DOHH2 (cell line): ENCODE data around the gene GNAO1.

ENCODE experiments used
- H3F3A ChIP-seq: fragments of 200-600 bp; sonication (generic), shearing (Covaris generic); 2 replicates; pipeline ENCODE4 v1.6.0; 2016; ENCODE audit warnings: antibody characterized with exemption, mild to moderate bottlenecking; ENCODE audit not compliant: control insufficient read depth, insufficient read depth
- H3K27ac ChIP-seq: fragments of 200-600 bp; sonication (generic); 2 replicates; pipeline ENCODE4 v1.5.1; 2014; ENCODE audit warnings: low read depth, mild to moderate bottlenecking, low read length, moderate library complexity
- H3K27me3 ChIP-seq: fragments of 200-600 bp; sonication (generic); 2 replicates; pipeline ENCODE4 v1.6.1; 2014; ENCODE audit warnings: mild to moderate bottlenecking, low read length, mixed read lengths; ENCODE audit not compliant: control insufficient read depth
- H3K36me3 ChIP-seq: fragments of 200-600 bp; sonication (generic); 2 replicates; pipeline ENCODE4 v1.6.1; 2014; ENCODE audit warnings: mild to moderate bottlenecking, low read length, moderate library complexity, mixed read lengths; ENCODE audit not compliant: control insufficient read depth
- H3K4me1 ChIP-seq: fragments of 200-600 bp; sonication (generic); 2 replicates; pipeline ENCODE4 v1.6.1; 2014; ENCODE audit warnings: mild to moderate bottlenecking, low read length, mixed read lengths; ENCODE audit not compliant: control insufficient read depth
- H3K4me2 ChIP-seq: fragments of 200-600 bp; sonication (generic); 2 replicates; pipeline ENCODE4 v1.6.0; 2014; ENCODE audit warnings: mild to moderate bottlenecking, low read length, moderate library complexity
- H3K4me3 ChIP-seq: fragments of 200-600 bp; sonication (generic); 2 replicates; pipeline ENCODE4 v1.5.1; 2014; ENCODE audit warnings: mild to moderate bottlenecking, low read length, mixed read lengths
- H3K79me2 ChIP-seq: fragments of 200-600 bp; sonication (generic); 2 replicates; pipeline ENCODE4 v1.6.1; 2014; ENCODE audit warnings: mild to moderate bottlenecking, low read length, mixed read lengths; ENCODE audit not compliant: control insufficient read depth
- H3K9me2 ChIP-seq: fragments of 200-600 bp; sonication (generic); replicated peaks from 2 replicates; pipeline ENCODE4 v1.6.1; 2014; ENCODE audit warnings: mild to moderate bottlenecking, low read length, mixed read lengths; ENCODE audit not compliant: control insufficient read depth
- H3K9me3 ChIP-seq: fragments of 200-600 bp; sonication (generic); 2 replicates; pipeline ENCODE4 v1.6.1; 2014; ENCODE audit warnings: antibody characterized with exemption, low read length, mixed read lengths; ENCODE audit not compliant: control insufficient read depth, insufficient read depth
- H4K20me1 ChIP-seq: fragments of 200-600 bp; sonication (generic); 2 replicates; pipeline ENCODE4 v1.6.0; 2014; ENCODE audit warnings: low read depth, mild to moderate bottlenecking, antibody characterized with exemption, low read length, moderate library complexity; ENCODE audit not compliant: control insufficient read depth, insufficient read depth
- CTCF ChIP-seq: fragments of 200-600 bp; sonication (generic); IDR thresholded peaks from one replicate; pipeline ENCODE4 v1.5.1; 2014; ENCODE audit warnings: antibody characterized with exemption, mild to moderate bottlenecking, low read depth, low read length; ENCODE audit not compliant: poor library complexity, severe bottlenecking
- EZH2phosphoT487 ChIP-seq: fragments of 200-600 bp; sonication (generic); IDR thresholded peaks from 2 replicates; pipeline ENCODE4 v1.6.1; 2017; ENCODE audit warnings: borderline replicate concordance, mild to moderate bottlenecking, antibody characterized with exemption, low read length, moderate library complexity, mixed read lengths

GNAO1 gene

GRCh38 chr16:56279132-56279531 is 87.8 kb downstream of the GNAO1 start:
- Histone ChIP-seq H3K27ac (no peak overlapping the region), H3K4me3 (no peak overlapping the region), H3K4me1 (peaks cover 10% of the 10 kb centered on the region), H4K20me1 (no peaks in the 10 kb centered on the region), H3K79me2 (no peaks in the 10 kb centered on the region), H3K27me3 (no peaks in the 10 kb centered on the region), H3K9me3 (no peaks in the 10 kb centered on the region), H3K36me3 (no peaks in the 10 kb centered on the region), H3K9me2 (no peaks in the 10 kb centered on the region), H3K4me2 (no peak overlapping the region), H3F3A (no peaks in the 10 kb centered on the region)
- TF ChIP-seq EZH2phosphoT487 (no peak), CTCF (no peak)

GRCh38 chr16:56279914-56280313 is 88.6 kb downstream of the GNAO1 start:
- TF ChIP-seq EZH2phosphoT487 (no peak), CTCF (no peak)
- no peaks in the 10 kb centered on the region for H3K27me3 ChIP-seq
- H3K4me2 ChIP-seq = no peak overlapping the region

GRCh38 chr16:56281249-56281805 is 90.0 kb downstream of the GNAO1 start:
- Histone ChIP-seq H4K20me1 (no peaks in the 10 kb centered on the region), H3K4me3 (no peak overlapping the region), H3K27ac (no peak overlapping the region), H3K36me3 (no peaks in the 10 kb centered on the region), H3K4me2 (no peak overlapping the region), H3K79me2 (no peaks in the 10 kb centered on the region), H3K9me3 (no peaks in the 10 kb centered on the region), H3F3A (no peaks in the 10 kb centered on the region), H3K27me3 (no peaks in the 10 kb centered on the region), H3K9me2 (no peaks in the 10 kb centered on the region), H3K4me1 (peaks cover 10% of the 10 kb centered on the region)
- TF ChIP-seq EZH2phosphoT487 (no peak), CTCF (peak; percentile 48)

More at GRCh38 chr16:56279914-56280313, 88.6 kb downstream of the GNAO1 start:
- H3K4me1 ChIP-seq = peaks cover 10% of the 10 kb centered on the region
- H3K79me2 ChIP-seq = no peaks in the 10 kb centered on the region
- H3K9me2 ChIP-seq = no peaks in the 10 kb centered on the region
- H3K36me3 ChIP-seq = no peaks in the 10 kb centered on the region
- no peak overlapping the region for H3K27ac ChIP-seq
- no peaks in the 10 kb centered on the region for H3F3A ChIP-seq
- no peaks in the 10 kb centered on the region for H3K9me3 ChIP-seq
- H3K4me3 ChIP-seq = no peak overlapping the region
- H4K20me1 ChIP-seq = no peaks in the 10 kb centered on the region

- Histone ChIP-seq H3K27ac (no peak overlapping the region), H3K36me3 (no peaks in the 10 kb centered on the region), H4K20me1 (no peaks in the 10 kb centered on the region), H3K79me2 (no peaks in the 10 kb centered on the region), H3K9me3 (no peaks in the 10 kb centered on the region), H3F3A (no peaks in the 10 kb centered on the region), H3K4me3 (no peak overlapping the region), H3K4me2 (no peak overlapping the region), H3K4me1 (peaks cover 10% of the 10 kb centered on the region), H3K9me2 (no peaks in the 10 kb centered on the region), H3K27me3 (no peaks in the 10 kb centered on the region)
- no peak for TF ChIP-seq CTCF
- TF ChIP-seq EZH2phosphoT487 = no peak
Measured at GRCh38 chr16:56282451-56282850, 91.2 kb downstream of the GNAO1 start.
